Measurements from ENCODE around the gene TP53.

TP53 gene

GRCh38 chr17:7727886-7728285 lies 40.6 kb upstream of the TP53 start:
- Histone ChIP-seq H3K27ac (replicated peaks) (no peak overlapping the region), H3K27me3 (ENCODE audit: insufficient read depth, poor library complexity, severe bottlenecking) (no peaks in the 10 kb centered on the region), H3K4me3 (replicated peaks; ENCODE audit: insufficient read depth, low read length) (no peak overlapping the region)
- no peak for DNase-seq (ENCODE audit: low read depth in 1 of 2, low spot score in 1 of 2)
- TF ChIP-seq REST (IDR thresholded peaks at IDR 0.05; ENCODE audit: insufficient replicate concordance, low read depth) = no peak
- TF ChIP-seq, protein P1, sequence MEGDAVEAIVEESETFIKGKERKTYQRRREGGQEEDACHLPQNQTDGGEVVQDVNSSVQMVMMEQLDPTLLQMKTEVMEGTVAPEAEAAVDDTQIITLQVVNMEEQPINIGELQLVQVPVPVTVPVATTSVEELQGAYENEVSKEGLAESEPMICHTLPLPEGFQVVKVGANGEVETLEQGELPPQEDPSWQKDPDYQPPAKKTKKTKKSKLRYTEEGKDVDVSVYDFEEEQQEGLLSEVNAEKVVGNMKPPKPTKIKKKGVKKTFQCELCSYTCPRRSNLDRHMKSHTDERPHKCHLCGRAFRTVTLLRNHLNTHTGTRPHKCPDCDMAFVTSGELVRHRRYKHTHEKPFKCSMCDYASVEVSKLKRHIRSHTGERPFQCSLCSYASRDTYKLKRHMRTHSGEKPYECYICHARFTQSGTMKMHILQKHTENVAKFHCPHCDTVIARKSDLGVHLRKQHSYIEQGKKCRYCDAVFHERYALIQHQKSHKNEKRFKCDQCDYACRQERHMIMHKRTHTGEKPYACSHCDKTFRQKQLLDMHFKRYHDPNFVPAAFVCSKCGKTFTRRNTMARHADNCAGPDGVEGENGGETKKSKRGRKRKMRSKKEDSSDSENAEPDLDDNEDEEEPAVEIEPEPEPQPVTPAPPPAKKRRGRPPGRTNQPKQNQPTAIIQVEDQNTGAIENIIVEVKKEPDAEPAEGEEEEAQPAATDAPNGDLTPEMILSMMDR (IDR thresholded peaks at IDR 0.05; ENCODE audit: insufficient read depth, low read length) = no peak
- no peak for TF ChIP-seq GABPA (IDR thresholded peaks at IDR 0.05; ENCODE audit: low read depth)
- TF ChIP-seq POLR2AphosphoS5 (IDR thresholded peaks at IDR 0.05; ENCODE audit: low read depth) = no peak
- TF ChIP-seq SPI1 (IDR thresholded peaks at IDR 0.05; ENCODE audit: borderline replicate concordance, low read depth) = no peak

DNA sequence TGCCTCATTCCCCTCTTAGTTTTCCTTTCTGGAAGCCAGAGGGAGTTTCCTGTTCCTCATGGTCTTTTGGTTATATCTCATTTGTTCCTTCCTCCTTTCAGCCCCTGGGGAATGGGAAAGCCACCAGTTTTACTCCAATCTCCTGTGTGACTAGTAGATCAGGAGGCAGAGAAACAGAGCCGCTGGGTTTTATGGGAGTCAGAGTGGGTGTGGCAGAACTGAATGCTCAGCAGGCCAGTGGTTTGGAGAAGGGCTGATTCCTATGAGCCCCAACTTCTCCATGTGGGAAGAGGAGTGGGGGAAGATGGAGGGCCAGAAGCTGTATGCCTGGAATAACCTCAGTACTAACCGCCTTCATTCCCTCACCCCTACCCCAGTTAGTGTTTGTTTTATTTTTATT lies 34.3 kb upstream of the TP53 start:
- TF ChIP-seq SPI1 (IDR thresholded peaks at IDR 0.05; ENCODE audit: borderline replicate concordance, low read depth) = no peak
- no peak for TF ChIP-seq GABPA (IDR thresholded peaks at IDR 0.05; ENCODE audit: low read depth)
- TF ChIP-seq, protein P1 (IDR thresholded peaks at IDR 0.05; ENCODE audit: insufficient read depth, low read length) = no peak
- no peak for TF ChIP-seq POLR2AphosphoS5 (IDR thresholded peaks at IDR 0.05; ENCODE audit: low read depth)
- no peak for TF ChIP-seq REST (IDR thresholded peaks at IDR 0.05; ENCODE audit: insufficient replicate concordance, low read depth)
- no peaks in the 10 kb centered on the region for H3K27me3 ChIP-seq (ENCODE audit: insufficient read depth, poor library complexity, severe bottlenecking)
- no peak overlapping the region for H3K4me3 ChIP-seq (replicated peaks; ENCODE audit: insufficient read depth, low read length)
- H3K27ac ChIP-seq (replicated peaks) = no peak overlapping the region
- DNase-seq (ENCODE audit: low read depth in 1 of 2, low spot score in 1 of 2) = no peak

DNA sequence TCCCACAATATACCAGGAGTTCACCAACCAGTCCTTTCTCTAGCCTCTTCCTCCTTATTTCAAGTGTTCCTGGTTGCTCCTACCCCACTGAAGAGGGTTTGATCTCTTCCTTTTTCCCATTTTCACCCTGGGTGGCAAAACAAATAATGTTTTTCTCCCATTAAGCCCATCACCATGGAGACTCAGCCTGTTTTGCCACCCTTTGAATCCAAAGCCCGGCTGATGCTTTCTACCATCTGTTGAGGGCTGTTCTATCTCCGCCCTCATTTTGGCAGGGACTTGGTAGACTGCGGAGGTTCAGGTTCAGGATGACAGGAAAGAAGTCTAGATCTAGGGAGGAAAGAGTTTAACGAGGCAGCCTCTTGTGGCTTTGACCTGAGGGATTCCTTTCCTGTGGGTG lies 32.8 kb upstream of the TP53 start:
- H3K27ac ChIP-seq (replicated peaks) = no peak overlapping the region
- H3K4me3 ChIP-seq (replicated peaks; ENCODE audit: insufficient read depth, low read length) = no peak overlapping the region
- DNase-seq (ENCODE audit: low read depth in 1 of 2, low spot score in 1 of 2) = no peak
- H3K27me3 ChIP-seq (ENCODE audit: insufficient read depth, poor library complexity, severe bottlenecking) = no peaks in the 10 kb centered on the region
- TF ChIP-seq SPI1 (IDR thresholded peaks at IDR 0.05; ENCODE audit: borderline replicate concordance, low read depth) (no peak), GABPA (IDR thresholded peaks at IDR 0.05; ENCODE audit: low read depth) (no peak)

- no peaks in the 10 kb centered on the region for H3K27me3 ChIP-seq (ENCODE audit: insufficient read depth, poor library complexity, severe bottlenecking)
Observed at GRCh38 chr17:7719661-7720060, 32.4 kb upstream of the TP53 start.

More at GRCh38 chr17:7719661-7720060, 32.4 kb upstream of the TP53 start:
- DNase-seq (ENCODE audit: low read depth in 1 of 2, low spot score in 1 of 2) = no peak
- Histone ChIP-seq H3K4me3 (replicated peaks; ENCODE audit: insufficient read depth, low read length) (no peak overlapping the region), H3K27ac (replicated peaks) (no peak overlapping the region)
- no peak for TF ChIP-seq GABPA (IDR thresholded peaks at IDR 0.05; ENCODE audit: low read depth)
- TF ChIP-seq, protein P1 (IDR thresholded peaks at IDR 0.05; ENCODE audit: insufficient read depth, low read length) = no peak
- no peak for TF ChIP-seq SPI1 (IDR thresholded peaks at IDR 0.05; ENCODE audit: borderline replicate concordance, low read depth)
- no peak for TF ChIP-seq POLR2AphosphoS5 (IDR thresholded peaks at IDR 0.05; ENCODE audit: low read depth)
